ENCODE data around the gene RARG. TPM values are rescaled to one million over a fixed set of nuclear protein-coding genes. Genes with fewer than 3 reads are reported as not detected.

Gene RARG
- total and polyA plus RNA-seq, 12 donors: 3.8 to 36.4 (median 24.8) TPM

DNA sequence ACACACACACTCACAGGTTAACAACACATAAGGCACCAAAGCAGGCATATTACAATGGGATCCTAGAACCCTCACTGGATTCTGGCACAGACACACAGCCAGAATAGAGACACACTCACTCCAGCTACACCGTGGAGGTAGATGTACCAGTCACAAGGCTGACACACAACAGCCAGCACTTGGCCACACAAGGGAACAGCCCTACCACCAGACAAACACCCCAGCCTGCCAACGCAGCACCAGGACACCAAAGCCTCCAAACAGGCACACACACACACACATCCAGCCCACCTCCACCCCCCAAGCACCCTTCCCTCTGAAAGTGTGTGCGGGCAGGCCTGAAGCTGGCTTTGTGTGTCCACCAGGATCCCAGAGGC, 14.1 kb downstream of the RARG start:
- peak overlapping the region in 1 of 4 donors; percentile 91 for H3K4me3 ChIP-seq
- no peaks in the 10 kb centered on the region for H3K27me3 ChIP-seq
- TF ChIP-seq, protein P1, sequence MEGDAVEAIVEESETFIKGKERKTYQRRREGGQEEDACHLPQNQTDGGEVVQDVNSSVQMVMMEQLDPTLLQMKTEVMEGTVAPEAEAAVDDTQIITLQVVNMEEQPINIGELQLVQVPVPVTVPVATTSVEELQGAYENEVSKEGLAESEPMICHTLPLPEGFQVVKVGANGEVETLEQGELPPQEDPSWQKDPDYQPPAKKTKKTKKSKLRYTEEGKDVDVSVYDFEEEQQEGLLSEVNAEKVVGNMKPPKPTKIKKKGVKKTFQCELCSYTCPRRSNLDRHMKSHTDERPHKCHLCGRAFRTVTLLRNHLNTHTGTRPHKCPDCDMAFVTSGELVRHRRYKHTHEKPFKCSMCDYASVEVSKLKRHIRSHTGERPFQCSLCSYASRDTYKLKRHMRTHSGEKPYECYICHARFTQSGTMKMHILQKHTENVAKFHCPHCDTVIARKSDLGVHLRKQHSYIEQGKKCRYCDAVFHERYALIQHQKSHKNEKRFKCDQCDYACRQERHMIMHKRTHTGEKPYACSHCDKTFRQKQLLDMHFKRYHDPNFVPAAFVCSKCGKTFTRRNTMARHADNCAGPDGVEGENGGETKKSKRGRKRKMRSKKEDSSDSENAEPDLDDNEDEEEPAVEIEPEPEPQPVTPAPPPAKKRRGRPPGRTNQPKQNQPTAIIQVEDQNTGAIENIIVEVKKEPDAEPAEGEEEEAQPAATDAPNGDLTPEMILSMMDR (IDR thresholded peaks at IDR 0.05): no peak
- TF ChIP-seq POLR2A (IDR thresholded peaks at IDR 0.05): no peak
- intact Hi-C loops (cut with DNase I): loop anchor here in 1 of 2 donors (10.0 kb wide), 2 partner anchors 67 to 207 kb away; partner anchors contain the start of gene AMHR2
- no peaks in the 10 kb centered on the region for H3K9me3 ChIP-seq (replicated peaks in 1 of 3)
- peak in 1 of 7 donors; percentile 49 for DNase-seq
- H3K36me3 ChIP-seq (replicated peaks in 1 of 2): peaks cover 0 to 14% of the 10 kb centered on the region in 2 donors
- peak overlapping the region in 4 of 5 donors; percentile 18 to 99 (median 78) for H3K27ac ChIP-seq
- peaks cover 34 to 51% of the 10 kb centered on the region in 2 donors for H3K4me1 ChIP-seq (replicated peaks in 1 of 2)
- WGBS, 4 donors: 0 to 62% (median 52%) methylated on average over 1 to 3 of the region's 3 CpGs

DNA sequence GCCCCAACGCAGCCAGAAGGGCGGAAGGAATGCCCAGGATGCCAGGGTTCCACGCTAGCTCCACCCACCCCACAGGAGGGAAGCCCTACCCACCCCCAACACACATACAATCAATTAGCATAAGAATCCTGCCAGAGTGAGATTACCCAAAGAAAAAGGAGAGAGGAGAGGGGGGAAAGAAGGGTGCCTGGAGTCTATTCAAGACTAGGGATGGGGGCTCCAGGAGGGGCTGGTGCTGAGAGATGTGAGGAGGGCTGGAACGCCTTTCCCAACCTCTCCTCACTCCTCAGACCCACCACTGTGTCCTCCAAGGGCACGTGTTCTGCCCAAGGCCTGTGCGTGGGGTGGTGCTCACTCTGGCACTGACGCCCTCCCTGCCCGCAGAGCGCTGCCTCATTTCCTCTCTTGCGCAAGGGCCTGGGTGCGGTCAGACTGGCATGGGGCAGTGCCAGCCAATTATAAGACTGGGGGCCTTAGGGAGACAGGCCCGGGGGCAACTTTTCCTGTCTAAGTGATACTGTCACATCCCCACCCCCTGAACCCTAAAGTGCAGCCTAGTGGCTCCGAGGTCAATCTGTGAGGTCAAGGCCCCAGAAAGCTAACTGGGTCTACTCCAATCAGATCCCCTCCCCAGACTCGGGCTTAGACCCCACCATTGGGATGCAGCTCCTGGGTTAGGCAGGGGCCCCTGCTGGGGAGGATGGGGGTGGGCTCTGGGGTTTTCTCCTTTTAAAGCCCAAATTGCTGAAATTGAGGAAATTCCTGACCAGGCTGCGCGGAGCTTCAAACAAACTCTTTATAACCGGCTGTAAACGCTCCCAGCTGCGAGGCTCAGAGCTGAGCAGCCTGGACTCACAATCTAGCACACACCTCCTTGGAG, 14.7 kb downstream of the RARG start:
- 41 to 49% (median 44%) methylated on average over 14 to 19 of the region's 19 CpGs for WGBS, 4 donors

DNA sequence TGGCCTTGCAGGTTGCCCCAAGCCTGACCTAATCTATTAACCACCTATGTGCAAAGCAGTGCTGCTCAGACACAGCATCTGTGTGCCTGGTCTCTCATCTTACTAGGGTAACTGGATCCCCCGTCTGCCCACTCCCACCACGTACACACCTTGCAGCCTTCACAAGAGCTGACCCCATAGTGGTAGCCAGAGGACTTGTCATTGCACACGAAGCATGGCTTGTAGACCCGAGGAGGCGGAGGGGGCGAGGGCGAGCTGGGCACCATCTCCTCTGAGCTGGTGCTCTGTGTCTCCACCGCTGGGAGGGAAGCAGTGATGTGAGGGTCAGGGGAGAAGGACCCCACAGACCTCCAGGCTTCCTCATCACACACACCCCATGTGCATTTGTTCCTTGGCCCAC, 16.5 kb downstream of the RARG start:
- DNase-seq: no peak
- no peak overlapping the region for H3K4me3 ChIP-seq
- TF ChIP-seq, protein P1 (IDR thresholded peaks at IDR 0.05): no peak
- no peak for TF ChIP-seq POLR2A (IDR thresholded peaks at IDR 0.05)
- no peaks in the 10 kb centered on the region for H3K9me3 ChIP-seq (replicated peaks in 1 of 3)
- H3K36me3 ChIP-seq (replicated peaks in 1 of 2): peaks cover 0 to 36% of the 10 kb centered on the region in 2 donors
- 60 to 92% (median 88%) methylated on average over 2 to 8 of the region's 8 CpGs for WGBS, 4 donors
- intact Hi-C loops (cut with DNase I): loop anchor here in 1 of 2 donors (10.0 kb wide), 2 partner anchors 69 to 209 kb away; partner anchors contain the start of gene AMHR2
- no peaks in the 10 kb centered on the region for H3K27me3 ChIP-seq
- H3K4me1 ChIP-seq (replicated peaks in 1 of 2): peaks cover 24 to 41% of the 10 kb centered on the region in 2 donors
- peak overlapping the region in 2 of 5 donors; percentile 47 to 97 for H3K27ac ChIP-seq

More for the DNA sequence above, 14.7 kb downstream of the RARG start:
- Histone ChIP-seq H3K27ac (peak overlapping the region in 4 of 5 donors; percentile 18 to 99 (median 78)), H3K36me3 (replicated peaks in 1 of 2) (peaks cover 0 to 18% of the 10 kb centered on the region in 2 donors), H3K4me3 (no peak overlapping the region), H3K27me3 (no peaks in the 10 kb centered on the region), H3K4me1 (replicated peaks in 1 of 2) (peaks cover 30 to 46% of the 10 kb centered on the region in 2 donors), H3K9me3 (replicated peaks in 1 of 3) (no peaks in the 10 kb centered on the region)
- TF ChIP-seq POLR2A (IDR thresholded peaks at IDR 0.05): peak in 1 of 2 donors; percentile 22
- TF ChIP-seq, protein P1 (IDR thresholded peaks at IDR 0.05): no peak
- intact Hi-C loops (cut with DNase I): loop anchor here in 1 of 2 donors (10.0 kb wide), 2 partner anchors 68 to 208 kb away; partner anchors contain the start of gene AMHR2
- peak in 5 of 7 donors; percentile 62 to 75 (median 64) for DNase-seq

Data from adrenal gland (tissue), 12 donors.